Measurements from ENCODE around the gene OLFML2B. TPM values are rescaled to one million over a fixed set of nuclear protein-coding genes. Genes with fewer than 3 reads are reported as not detected.

The OLFML2B gene
- total RNA-seq, 1 experiment from 2014 or later = not detected

- no peak overlapping the region for H3K27ac Mint-ChIP-seq (ENCODE audit: low read depth, unreplicated experiment)
- no peak for TF ChIP-seq CTCF (IDR thresholded peaks at IDR 0.05; ENCODE audit: unreplicated experiment)
- no peaks in the 10 kb centered on the region for H3K4me1 Mint-ChIP-seq (ENCODE audit: insufficient read depth, unreplicated experiment)
- H3K27me3 Mint-ChIP-seq (ENCODE audit: insufficient read depth, unreplicated experiment) = no peaks in the 10 kb centered on the region
- BruUV-seq (replicated peaks) = no TSS peak
- CTCF ChIA-PET = no interaction called here
- H3K4me3 Mint-ChIP-seq (ENCODE audit: unreplicated experiment) = no peak overlapping the region
- H3K36me3 Mint-ChIP-seq (ENCODE audit: insufficient read depth, unreplicated experiment) = peaks cover 4% of the 10 kb centered on the region
- POLR2A ChIA-PET = interaction anchor here (0.7 kb wide), 1 partner anchor 36 kb away, joined by 3 read pairs; no protein-coding TSS in a partner anchor
- intact Hi-C loops (cut with micrococcal nuclease) = no loop called here
- DNase-seq (ENCODE audit: unreplicated experiment) = no peak
- H3K9me3 Mint-ChIP-seq (ENCODE audit: unreplicated experiment) = no peaks in the 10 kb centered on the region
Measured at GRCh38 chr1:161936786-161937185, 86.9 kb downstream of the OLFML2B start.

GRCh38 chr1:161935264-161935663, 88.4 kb downstream of the OLFML2B start:
- no peak for TF ChIP-seq CTCF (IDR thresholded peaks at IDR 0.05; ENCODE audit: unreplicated experiment)
- no peak overlapping the region for H3K4me3 Mint-ChIP-seq (ENCODE audit: unreplicated experiment)
- H3K27me3 Mint-ChIP-seq (ENCODE audit: insufficient read depth, unreplicated experiment) = no peaks in the 10 kb centered on the region
- peaks cover 1% of the 10 kb centered on the region for H3K4me1 Mint-ChIP-seq (ENCODE audit: insufficient read depth, unreplicated experiment)
- no peaks in the 10 kb centered on the region for H3K36me3 Mint-ChIP-seq (ENCODE audit: insufficient read depth, unreplicated experiment)
- DNase-seq (ENCODE audit: unreplicated experiment) = no peak
- POLR2A ChIA-PET = interaction anchor here (0.6 to 1.2 kb wide), 2 partner anchors 9 to 16 kb away, joined by 3 read pairs; no protein-coding TSS in a partner anchor
- intact Hi-C loops (cut with micrococcal nuclease) = no loop called here
- no peak overlapping the region for H3K27ac Mint-ChIP-seq (ENCODE audit: low read depth, unreplicated experiment)
- CTCF ChIA-PET = interaction anchor here (1.0 to 1.4 kb wide), 2 partner anchors 31 to 50 kb away, joined by 3 to 5 read pairs; no protein-coding TSS in a partner anchor
- no peaks in the 10 kb centered on the region for H3K9me3 Mint-ChIP-seq (ENCODE audit: unreplicated experiment)
- BruUV-seq (replicated peaks) = no TSS peak

- no TSS peak for BruUV-seq (replicated peaks)
Measured at GRCh38 chr1:161933592-161934588, 89.8 kb downstream of the OLFML2B start.

More at GRCh38 chr1:161933592-161934588, 89.8 kb downstream of the OLFML2B start:
- Mint-ChIP-seq H3K9me3 (ENCODE audit: unreplicated experiment) (no peaks in the 10 kb centered on the region), H3K27me3 (ENCODE audit: insufficient read depth, unreplicated experiment) (no peaks in the 10 kb centered on the region), H3K4me1 (ENCODE audit: insufficient read depth, unreplicated experiment) (peaks cover 11% of the 10 kb centered on the region), H3K27ac (ENCODE audit: low read depth, unreplicated experiment) (no peak overlapping the region), H3K4me3 (ENCODE audit: unreplicated experiment) (no peak overlapping the region), H3K36me3 (ENCODE audit: insufficient read depth, unreplicated experiment) (no peaks in the 10 kb centered on the region)
- no peak for DNase-seq (ENCODE audit: unreplicated experiment)
- TF ChIP-seq CTCF (IDR thresholded peaks at IDR 0.05; ENCODE audit: unreplicated experiment) = no peak
- intact Hi-C loops (cut with micrococcal nuclease) = no loop called here
- ChIA-PET POLR2A (interaction anchor here (0.6 to 1.1 kb wide), 3 partner anchors 11 to 174 kb away, joined by 3 to 5 read pairs (median 3); no protein-coding TSS in a partner anchor), CTCF (interaction anchor here (0.7 to 1.7 kb wide), 4 partner anchors 19 to 49 kb away, joined by 3 to 5 read pairs (median 4); no protein-coding TSS in a partner anchor)

Other genes starting within 250 kb of the OLFML2B start
- gene NOS1AP, start 45.8 kb upstream of the OLFML2B start, total RNA-seq (2022) = 1.1 and 2.4 TPM in 2 replicates